ENCODE measurements around the gene HINT2.

The HINT2 gene

DNA sequence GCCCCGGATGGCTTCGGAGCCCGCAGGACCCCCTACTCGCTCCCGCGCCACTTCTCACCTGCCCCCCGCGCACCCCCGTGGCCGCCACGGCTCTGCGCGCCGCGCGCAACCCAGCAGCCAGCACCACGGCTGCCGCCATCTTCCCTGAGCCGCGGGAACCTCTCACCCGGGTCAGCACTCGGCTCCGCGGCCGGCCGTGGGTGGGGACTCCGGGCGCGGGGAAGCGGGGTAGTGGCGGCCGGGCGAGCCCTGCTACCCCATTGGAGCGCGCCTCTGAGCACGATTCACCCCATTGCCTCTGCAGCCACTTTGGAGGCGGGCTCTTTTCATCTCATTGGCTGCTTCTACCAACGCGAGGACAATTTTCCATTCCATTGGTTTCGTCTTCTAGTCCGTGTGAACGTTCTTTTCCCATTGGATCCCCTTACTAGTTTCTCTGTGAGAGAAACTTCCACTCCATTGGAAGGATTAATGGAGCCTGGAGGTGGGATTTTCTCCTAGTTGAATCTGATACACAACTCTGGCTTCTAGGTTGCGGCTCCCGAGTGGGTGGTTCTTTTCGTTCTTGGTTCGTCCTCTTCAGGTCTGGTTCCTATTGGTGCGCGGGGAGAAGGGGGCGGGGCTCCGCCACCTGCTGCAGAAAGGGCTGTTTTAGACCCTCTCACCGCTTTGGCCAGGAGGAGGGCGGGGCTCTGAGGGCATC, at the start of gene HINT2:
Gene HINT2, minus strand, starts transcription at position 202 of the 703 bp plus-strand sequence. Its CDS starts 63 bp downstream, at position 139.
- peak; percentile 97 to 99 for DNase-seq

DNA sequence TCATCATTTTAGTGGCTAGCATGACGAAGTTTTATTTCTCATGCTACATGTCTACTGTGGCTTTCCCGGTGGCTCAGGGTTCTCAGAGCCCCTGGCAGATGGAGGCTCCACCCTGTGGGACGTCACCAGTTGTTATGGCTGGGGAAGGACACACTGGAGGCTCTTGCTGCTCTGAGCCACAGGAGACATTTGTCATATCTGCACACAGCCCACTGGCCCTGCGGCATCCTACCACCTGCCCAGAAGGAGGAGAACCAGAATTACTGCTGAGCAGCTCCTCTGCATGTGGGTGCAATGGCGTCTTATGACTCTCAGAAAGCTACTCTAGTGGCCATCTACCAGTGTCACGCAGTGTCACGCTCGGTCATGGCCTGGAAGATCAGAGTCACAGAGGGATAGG, 48.7 kb upstream of the HINT2 start:
- no peak for DNase-seq

DNA sequence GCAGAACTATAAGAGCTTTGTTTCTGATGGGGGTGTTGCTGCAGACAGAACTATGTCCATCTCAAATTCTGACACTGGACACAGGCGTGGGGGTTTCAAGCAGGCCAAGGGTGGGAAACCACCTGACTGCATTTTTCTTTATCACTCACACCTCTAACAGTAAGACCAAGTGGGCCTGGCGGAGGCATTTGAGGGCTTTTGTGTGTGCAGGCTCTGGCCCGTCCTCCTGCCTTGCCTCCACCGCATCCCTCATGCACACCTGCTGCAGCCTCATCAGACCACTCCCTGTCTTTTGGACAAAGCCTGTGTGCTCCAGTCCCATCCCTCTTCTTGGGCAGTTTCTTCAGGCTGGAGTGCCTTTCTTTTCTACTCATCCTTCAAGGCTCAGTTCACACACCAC, 47.5 kb upstream of the HINT2 start:
- no peak for DNase-seq

DNA sequence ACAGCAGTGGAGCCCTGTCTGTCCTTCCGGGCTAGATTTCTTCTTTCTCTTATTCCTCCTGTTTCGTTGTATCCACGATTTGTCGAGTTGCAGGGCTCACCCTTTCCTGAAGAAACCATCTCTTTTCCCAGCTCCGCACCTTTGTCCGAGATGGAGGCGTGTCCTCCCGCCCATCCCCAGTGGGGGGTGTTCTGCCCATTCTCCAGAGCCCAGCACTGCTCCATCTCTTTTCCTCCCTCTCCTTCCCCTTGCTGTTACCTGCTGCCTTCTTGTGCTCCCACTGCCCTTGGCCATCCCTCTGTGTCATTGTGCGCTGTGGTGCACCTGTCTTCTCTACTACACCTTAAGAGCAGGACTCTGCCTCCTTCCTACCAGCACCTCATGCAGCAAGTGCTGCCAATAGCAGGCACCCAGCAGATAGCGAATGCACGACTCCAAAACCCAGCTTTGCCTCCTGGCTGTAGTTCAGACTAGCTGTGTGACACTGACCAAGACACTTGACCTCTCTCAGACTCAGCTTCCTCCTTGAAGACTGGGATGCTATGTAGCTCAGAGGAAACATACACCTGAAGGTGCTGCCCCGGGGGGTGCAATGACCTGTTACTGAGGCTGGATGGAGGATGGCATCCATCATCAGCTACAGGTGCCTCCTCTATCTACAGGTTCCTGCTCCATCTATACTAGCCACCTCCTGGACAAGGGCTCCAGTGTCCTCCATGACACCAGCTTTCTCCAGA, 46.5 kb upstream of the HINT2 start:
- no peak for DNase-seq

DNA sequence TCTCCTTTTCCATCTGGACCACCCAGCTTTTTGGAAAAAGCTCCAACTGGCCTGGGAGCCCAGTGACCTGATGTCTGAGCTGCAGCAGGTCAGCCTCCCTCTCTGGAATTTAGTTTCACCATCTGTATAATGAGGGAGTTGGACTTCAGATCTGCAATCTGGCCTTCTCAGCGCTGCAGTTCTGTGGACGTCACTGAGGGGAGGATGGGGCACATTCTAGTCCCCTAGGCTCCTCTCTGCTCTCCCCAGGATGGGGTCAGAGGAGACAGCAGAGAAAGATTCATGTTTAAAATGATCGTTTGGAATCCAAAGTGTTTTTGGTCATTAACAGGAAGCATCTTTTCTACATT, 45.1 kb upstream of the HINT2 start:
- no peak for DNase-seq

DNA sequence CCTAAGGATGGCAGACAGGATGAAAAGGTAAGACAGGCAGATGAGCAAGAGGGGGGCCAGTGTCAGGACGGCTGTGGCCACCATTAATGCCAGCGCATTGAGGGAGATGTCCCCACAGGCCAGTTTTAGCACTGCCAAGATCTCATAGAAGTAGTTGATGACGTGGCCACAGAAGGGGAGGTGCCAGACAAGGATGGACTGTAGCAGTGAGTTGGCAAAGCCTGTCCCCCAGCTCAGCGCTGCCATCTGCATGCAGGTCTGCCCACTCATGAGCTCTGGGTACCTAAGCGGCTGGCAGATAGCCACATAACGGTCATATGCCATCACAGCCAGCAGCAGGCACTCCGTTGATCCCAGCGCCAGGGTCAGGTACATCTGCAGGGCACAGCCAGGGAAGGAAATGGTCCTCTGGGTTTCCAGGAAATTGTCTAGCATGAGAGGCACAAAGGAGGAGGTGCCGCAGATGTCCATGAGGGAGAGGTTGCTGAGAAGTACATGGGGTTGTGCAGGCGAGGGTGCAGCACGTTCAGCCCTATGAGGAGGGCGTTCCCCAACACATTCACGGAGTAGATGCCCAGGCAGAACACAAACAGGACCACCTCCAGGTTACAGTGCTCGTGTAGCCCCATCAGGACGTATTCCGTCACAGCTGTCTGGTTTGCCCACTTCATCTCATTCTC, 44.6 kb upstream of the HINT2 start:
- DNase-seq = peak in 1 of 2 experiments; percentile 9

DNA sequence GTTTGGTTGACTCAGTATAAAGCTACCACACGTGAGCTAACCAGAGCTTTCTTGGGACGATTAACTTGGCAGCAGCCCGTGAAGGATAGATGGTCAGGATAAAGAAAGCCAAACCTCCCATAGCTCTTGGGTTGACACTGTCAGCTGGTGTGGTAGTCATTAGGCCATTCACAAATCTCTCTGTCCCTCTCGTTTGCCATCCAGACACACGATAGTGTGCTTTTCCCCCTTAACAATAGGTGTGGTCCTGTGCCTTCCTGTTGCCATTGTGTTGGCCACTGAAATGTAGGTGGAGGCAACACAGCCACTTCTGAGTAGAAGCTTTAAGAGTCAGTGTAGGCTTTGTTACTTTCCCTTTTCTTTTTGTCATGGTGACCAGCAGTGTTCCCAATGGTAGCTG, 43.6 kb upstream of the HINT2 start:
- no peak for DNase-seq

DNA sequence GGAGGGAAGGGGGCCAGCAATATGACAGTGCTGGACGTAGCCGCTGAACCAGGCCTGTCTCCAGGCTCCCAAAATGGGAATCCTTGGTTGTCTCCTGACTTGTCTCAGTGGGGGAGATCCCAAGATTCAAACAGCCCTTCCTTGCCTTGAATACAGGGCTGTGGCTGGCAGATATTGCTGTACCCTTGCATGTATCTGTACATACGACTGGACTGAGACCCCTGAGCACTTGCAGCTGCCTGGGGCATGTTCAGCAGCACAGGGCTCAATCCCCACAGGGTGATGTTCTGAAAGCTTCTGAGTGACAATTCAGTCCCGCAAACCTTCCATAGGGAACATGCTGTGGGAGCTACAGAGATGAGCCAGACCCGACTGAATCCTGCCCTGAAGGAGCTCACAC, 42.0 kb upstream of the HINT2 start:
- DNase-seq = no peak

DNA sequence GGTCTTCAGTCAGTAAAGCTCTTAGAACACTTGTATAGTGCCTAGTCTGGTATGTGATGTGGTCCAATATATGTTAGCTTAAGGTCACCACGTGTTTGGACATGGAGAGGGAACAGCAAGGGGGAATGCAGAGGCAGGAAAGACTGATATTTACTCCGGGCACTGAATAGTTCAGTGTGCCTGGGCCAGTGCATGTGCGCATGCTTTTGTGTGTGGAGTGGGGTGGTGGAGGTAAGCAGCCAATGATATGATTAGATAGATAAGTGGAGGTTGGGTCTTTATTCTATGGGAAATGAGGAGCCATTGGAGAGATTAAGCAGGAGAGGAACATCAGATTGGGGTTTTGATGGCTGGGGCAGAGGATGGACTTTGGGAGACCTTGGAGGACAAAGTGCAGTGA, 41.4 kb upstream of the HINT2 start:
- no peak for DNase-seq

DNA sequence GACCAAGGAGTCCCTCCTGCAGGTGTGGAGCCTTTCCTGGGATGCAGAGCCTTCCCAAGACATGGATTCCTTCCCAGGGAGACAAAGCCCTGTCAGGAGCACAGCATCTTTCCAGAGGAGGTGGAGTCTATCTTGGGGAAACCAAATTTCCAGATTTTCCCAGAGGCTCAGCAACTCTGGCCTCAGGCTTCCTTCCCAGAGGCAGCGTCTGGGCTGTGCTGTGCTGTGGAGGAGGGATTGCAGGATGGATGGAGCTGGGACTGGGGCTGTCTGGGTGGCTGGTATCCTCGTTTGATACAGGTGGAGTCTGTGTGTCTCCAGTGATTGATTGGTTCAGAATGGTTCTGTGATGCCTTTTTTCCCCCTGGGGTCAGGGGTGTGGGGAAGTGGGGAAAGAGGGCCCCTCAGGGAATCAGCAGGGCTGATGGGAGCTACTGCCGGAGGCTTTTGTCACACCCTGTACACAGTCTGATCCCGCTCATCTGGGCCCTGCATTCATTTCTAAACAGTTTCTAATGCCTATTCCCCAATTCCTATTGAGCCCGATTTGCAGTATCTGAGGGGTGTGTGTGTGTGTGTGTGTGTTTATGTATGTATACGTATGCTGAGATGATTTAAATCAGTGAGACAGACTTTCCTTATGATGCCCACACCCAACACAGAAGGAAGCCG, 39.4 kb upstream of the HINT2 start:
- DNase-seq = no peak

DNA sequence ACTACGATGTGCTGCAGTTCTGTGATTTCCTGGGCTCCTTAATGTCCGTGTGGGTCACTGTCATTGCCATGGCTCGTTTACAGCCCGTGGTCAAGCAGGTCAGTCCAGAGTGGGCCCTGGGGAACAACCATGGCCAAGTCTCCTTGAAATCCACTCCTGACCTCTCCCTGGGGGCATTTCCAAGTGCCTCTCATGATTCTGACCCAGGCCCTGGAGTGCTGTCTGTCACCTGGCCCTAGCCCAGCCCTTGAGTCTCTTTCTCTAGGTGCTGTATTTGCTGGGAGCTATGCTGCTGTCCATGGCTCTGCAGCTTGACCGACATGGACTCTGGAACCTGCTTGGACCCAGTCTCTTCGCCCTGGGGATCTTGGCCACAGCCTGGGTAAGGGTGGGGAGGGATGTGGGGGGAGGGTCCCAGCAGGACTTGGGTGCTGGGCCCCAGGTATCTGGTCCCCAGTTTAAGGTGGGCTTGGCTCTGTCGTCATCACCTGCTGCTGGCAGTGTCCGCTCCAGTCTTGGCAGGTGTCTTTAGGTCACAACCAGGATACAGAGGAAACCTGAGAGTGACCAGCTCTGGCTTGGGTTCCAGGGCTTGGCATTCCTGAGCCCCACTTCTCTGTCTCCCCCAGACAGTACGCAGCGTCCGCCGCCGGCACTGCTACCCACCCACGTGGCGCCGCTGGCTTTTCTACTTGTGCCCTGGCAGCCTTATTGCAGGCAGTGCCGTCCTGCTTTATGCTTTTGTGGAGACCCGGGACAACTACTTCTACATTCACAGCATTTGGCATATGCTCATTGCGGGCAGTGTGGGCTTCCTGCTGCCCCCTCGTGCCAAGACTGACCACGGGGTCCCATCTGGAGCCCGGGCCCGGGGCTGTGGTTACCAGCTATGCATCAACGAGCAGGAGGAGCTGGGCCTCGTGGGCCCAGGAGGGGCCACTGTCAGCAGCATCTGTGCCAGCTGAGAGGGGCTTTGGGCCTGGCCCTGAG, 38.3 kb upstream of the HINT2 start:
- no peak for DNase-seq

DNA sequence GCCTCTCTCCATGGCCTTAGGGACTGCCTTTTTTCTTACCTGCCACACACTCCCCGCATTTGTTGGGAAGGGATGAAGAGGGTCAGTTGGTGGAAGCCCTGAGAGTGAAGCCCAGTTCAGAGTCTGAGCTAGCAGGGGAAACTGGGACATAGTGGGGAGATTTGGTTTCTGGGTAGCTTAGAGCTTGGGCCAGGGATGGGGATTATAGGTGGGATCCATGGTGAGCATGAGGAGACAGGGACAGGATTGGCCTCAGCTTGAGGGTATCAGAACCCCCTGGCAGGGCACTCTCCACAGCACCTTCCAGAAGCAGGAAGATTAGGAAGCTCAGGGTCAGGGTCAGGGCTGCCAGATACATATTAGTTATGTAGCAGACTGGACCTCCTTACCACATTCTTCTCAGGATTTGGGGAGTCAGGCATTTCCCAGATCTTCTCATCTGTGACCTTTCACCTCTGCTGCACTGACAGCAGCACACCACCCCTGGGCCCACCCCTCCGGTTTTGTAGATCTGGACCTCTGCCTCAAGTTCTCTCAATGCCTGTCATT, 37.5 kb upstream of the HINT2 start:
- no peak for DNase-seq

DNA sequence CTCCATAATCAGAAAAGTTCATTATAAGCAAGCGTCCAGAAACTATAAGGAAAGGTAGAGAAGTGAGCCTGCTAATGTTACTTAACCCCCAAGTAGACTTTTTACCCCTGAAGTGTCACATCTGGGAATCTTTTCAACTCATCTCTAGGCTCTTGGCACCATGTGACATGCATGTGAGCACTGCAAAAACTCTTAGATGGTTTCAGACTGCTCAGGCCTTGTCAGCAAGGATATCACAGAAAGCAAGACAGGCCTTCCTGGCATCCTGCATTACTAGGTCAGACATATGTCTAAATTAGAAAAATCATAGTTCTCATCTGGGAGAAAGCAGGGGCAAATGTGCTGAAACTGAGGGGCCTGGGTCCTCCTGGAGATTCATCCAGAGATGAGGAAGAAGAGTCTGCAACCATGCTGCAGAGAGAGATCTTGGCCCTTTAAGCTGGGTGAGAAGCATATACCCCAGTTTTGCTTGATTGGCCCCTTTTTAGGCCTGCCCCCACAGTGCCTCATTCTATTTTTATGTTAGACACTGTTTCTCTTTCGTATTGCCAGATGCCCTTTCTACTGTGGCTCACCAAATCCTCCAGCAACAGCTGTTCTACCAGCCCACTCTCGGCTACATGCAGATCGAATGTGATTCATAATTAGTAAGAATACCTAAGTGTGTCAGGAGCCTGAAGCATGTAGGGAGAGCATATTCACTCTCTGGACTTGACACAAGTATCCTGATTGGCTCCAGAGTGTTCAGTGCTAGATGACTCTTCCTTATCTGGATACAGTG, 33.1 kb upstream of the HINT2 start:
- no peak for DNase-seq

DNA sequence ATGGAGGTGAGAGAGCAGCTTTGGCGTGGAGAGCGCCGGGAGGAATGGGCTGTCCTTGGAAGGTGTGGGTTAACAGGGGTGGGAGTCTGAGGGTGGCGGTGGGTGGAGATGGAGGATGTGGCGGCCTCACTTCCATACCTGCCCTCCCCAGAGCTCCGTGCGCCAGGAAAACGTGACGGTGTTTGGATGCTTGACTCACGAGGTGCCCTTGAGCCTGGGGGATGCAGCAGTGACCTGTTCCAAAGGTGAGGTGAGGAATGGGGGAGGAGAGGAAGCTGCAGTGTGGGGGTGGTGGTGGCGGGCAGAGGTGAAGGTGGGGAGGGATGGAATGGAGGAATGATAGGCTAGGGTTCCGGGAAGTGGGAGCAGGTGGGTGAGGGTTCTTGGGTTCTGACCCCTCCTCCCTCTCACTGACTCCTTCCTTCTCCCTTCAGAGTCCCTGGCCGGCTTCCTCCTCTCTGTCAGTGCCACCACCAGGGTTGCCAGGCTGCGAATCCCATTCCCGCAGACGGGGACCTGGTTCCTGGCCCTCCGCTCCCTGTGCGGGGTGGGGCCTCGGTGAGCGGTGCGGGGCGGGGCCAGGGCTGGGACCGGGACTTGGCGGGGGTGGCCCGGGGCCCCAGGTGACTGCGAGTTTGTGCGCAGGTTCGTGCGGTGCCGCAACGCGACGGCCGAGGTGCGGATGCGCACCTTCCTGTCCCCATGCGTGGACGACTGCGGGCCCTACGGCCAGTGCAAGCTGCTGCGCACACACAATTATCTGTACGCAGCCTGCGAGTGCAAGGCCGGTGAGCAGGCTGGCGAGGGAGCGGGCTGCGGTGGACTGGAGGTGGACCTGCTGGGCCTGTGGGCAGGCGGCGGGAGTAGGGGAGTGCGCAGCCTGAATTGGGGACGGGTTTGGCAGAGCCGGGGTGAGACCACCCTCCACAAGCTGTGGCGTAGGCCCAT, 31.3 kb upstream of the HINT2 start:
- DNase-seq = no peak

DNA sequence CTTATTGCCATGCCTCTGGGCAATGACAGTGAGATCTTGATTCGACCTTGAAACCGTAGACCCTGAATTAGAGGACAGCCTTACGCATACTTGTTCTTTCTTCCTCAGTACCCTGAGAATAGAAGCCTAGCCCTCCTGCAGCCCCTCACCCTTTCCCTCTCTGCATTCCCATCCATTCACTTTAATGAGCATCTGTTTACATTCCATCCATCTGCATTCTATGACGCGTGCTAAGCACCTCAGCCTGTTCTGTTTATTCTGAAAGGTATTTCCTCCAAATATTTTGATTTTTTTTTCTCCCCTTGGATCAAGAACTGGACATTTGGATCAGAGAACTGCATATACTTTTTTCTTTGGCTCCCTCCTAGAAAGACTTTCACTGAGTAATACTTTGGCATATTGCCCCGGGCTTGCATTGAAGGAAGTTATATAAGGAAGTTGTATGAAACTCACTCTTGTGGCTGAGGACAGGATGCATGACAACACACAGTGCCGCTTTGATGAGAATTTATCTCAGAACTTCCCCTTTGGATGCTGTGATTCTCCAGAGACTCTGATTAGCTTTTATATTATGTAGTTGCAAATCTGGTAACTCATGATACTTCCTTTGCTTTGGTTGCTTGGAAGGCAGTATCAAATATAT, 29.9 kb upstream of the HINT2 start:
- no peak for DNase-seq

DNA sequence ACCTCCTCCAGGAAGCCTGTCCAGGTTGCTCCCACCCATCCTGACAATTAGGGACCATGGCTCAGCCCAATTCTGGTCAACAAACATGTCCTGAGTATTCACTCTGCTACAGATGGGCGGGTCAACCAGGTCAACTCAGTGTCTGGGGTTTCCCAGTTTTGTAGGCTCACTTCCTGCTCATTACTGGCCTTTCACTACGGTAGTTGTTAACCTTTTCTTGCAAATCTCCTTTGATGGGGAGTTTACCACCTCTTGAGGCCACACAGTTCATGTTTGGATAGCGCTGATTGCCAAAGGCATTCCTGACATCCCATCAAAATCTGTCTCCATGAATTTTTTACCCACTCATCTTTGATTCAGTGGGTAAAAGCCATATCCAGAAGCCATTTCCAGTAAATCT, 28.0 kb upstream of the HINT2 start:
- no peak for DNase-seq

DNA sequence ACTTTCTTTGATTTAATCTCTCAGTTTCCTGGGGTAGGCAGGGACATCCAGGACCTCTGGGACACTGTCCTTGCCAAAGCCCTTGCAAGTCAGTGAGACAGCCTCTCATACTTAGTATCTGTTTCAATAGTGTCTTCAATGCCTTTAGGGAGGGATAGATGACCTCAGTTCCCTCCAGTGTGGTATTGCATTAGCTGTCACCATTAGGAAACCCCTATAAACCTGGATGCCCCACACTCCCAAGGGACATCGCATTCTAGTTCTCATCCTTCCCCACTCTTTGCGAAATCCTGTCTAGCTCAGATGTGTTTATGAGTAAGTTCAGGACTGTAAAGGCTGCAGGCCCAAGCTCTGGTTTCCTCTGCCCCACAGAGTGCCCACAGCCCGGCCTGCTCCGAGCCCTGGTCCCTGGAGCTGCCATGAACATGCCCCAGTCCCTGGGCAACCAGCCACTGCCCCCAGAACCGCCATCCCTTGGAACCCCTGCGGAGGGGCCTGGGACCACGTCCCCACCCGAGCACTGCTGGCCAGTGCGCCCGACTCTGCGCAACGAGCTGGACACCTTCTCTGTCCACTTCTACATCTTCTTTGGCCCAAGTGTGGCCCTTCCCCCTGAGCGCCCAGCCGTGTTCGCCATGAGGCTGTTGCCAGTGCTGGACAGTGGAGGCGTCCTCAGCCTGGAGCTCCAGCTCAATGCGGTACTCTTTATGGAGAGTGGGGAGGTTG, 27.3 kb upstream of the HINT2 start:
- no peak for DNase-seq

DNA sequence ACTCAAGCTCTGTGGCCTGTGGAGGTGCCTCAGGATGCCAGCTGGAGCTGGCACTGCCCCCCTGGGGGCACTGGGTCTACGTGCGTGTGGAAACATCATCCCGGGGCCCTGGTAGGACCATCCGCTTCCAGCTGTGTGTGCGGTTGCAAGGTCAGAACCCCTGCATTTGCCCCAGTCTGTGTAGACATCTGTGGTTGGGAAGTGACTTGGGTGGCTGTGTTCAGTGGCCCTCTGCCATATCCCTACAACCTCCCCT, 26.7 kb upstream of the HINT2 start:
- DNase-seq = no peak

Data from cerebellar nuclear complex (tissue), 1 donor.